EH (cell line): ENCODE results near the gene MBD5.

ENCODE experiments used
- DNase-seq: peaks from one replicate; pipeline ENCODE4 v3.0.0-alpha.2; 2015; ENCODE audit warnings: low read depth

Gene MBD5

DNA sequence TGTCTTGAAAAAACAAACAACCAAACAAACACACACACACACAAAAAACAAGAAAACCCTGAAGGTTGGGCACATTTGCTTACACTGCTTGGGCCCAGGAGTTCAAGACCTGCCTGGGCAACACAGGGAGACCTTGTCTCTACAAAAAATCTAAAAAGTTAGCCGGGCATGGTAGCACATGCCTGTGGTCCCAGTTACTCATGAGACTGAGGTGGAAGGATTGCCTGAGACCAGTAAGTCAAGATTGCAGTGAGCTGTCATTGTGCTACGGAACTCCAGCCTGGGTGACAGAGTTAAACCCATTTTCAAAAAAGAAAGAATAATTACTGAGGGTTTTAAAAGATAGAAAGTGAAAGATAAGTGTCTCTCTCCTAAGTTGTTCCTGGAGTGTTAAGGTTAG is 103.4 kb downstream of the MBD5 start:
- peak; percentile 23 for DNase-seq

GRCh38 chr2:148130581-148130980 is 109.7 kb downstream of the MBD5 start:
- peak; percentile 65 for DNase-seq

DNA sequence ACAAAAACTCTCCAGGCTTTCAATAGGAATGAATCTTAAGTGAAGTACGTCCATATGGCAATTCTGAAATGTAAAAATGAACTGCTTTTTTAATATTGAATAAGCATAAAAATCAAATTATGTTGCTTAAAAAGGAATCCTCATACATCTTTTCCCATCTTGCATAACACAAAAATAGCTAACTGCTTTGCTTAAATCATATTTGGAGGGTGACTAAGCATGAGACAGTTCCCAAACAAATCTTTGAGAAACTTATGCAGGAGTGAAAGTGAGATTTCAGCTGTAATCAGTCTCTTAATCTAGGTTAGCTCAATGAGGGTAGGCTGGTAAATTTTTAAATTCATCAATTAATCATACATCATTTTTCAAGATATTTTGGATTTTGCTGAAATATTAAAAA is 111.5 kb downstream of the MBD5 start:
- DNase-seq = peak; percentile 70

GRCh38 chr2:148135705-148136104 is 114.8 kb downstream of the MBD5 start:
- peak; percentile 5 for DNase-seq

DNA sequence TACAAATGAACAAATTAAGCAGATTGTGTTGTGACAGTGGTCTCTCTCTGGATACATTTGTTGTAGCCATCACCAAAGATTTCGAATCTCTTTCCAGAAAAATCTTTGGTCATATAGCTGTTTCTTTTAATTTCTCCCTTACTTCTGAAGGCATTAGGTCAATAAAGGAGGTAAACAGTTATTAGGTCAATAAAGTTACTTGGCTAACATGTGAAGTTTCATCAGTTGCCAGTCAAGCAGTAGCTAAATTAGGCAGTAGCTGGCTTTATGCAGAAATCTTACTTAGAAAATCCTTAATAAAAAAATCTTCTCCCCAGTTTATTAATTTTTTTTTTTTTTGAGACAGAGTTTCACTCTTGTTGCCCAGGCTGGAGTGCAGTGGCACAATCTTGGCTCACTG is 115.5 kb downstream of the MBD5 start:
- DNase-seq = no peak

GRCh38 chr2:148161909-148162435 is 141.1 kb downstream of the MBD5 start:
- DNase-seq = no peak

DNA sequence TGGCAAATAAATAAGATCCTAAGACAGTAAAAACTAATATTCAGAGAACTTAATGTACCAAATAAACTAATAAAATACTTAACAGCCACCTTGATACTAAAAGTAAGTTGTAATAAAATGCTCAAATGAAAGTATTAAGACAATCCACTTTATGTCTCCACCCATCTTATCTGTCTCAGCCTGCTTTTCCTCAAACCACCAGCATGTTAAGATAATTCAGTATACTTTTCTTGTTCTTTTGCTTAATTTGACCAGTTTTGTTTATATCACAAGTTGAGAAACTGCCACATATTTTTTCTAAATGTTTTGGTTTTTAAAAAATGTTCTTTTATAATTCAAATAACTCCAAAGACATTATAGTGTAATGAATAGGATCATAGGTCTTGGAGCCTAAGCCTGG is 142.0 kb downstream of the MBD5 start:
- no peak for DNase-seq

DNA sequence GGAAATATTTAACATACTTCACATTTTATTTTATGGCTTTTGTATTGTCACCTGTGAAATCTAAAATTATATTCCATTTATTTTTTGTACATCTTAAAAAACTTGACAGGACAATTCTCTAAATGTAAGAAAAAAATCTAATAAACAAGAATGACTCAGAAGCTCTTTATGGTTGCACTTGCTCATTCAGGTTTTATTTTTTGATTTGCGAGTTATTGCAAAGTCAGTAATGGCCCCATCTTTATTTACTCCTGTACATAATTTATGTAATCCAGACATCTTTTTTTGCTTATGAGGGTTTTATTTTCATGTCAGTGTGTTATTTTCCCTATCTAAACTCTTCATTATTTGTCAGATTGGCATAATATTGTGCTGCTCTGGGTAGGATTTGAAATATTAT is 145.1 kb downstream of the MBD5 start:
- no peak for DNase-seq

GRCh38 chr2:148167241-148167766 is 146.4 kb downstream of the MBD5 start:
- no peak for DNase-seq

DNA sequence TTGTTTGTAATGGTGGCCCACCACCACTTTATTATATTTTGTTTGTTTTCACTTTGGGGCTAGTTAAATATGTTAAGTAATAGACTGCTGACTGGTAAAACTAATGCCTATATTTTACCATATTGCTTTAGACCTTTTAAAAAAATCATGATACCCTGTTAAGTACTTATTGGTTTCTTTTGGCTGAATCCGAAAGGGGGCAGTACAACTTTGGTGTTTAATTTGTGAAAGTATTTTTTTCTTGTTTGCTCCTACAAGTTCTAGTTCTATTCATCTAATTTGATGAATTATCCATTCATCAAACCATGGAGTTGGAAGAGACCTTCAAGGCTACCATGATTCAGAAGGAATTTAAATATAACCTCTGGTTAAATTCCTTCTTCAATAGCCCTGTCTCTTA is 147.0 kb downstream of the MBD5 start:
- DNase-seq = no peak

DNA sequence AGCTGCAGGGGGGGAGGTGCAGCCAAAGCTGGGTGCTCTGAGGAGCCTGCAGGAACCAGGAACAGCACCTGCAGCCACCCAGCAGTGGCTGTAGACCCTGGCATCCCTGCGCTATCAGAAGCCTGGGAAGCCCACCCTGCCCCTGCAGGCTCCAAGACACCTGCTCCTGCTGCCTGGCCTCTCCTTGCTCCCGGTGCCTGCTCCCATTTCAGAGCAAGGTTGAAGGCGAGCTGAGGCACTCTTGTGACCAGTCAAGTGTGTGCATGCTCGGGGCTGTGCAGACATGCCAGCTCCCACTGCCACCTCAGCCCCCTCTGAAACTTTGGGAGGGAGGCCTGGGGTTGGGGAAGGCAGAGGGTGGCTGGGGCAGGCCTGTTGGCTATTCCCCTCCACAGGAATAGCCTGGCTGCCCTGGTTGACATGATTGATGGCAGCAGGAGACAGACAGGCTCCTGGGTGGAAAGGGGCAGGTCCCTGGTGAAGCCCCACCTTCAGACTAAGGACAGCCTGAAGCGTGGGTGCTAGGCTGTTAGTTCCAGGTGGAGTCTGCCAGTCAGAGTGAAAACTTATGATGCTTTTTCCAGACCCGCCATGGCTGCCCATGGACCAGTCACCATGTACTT is 151.4 kb downstream of the MBD5 start:
- no peak for DNase-seq

DNA sequence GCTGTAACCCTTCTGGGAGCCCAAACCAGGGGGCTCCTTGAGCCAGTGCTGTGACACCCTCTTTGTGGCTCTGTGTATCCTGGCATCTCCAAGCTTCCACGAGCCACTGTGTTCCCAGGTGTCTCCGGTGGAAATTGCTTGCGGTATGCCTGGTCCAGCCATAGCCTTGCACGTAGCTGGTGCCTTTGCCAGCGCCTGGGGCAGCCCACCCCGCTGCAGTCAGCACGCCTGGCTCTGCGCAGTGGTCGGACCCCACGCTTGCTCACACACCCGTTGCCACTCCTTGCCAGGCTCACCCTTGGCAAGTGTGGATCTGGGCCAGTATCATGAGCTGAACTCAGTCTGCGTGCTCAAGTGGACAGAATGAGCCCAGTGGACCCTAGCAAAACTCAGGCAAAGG is 152.3 kb downstream of the MBD5 start:
- DNase-seq = no peak

DNA sequence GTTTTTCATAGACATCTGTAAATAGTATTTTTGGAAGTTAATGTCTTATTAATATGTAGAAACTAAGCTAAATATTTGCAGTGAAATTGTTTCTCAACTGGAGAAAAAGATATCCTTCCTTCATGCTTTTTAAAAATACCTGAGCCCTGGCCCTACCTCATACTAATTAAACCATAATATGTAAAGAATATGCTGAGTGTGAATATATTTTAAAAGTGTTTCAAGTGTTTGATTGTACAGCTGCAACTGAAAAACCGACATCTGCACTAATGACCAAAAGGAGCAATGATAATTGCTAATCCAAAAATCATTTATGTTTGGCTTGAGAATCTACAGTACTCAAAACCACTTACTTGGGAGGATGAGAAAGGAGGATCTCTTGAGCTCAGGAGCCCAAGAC is 156.7 kb downstream of the MBD5 start:
- DNase-seq = no peak

GRCh38 chr2:148179724-148180123 is 158.8 kb downstream of the MBD5 start:
- DNase-seq = no peak

- no peak for DNase-seq
Observed at GRCh38 chr2:148184976-148185375, 164.1 kb downstream of the MBD5 start.

GRCh38 chr2:148194882-148195281 is 174.0 kb downstream of the MBD5 start:
- DNase-seq = no peak

DNA sequence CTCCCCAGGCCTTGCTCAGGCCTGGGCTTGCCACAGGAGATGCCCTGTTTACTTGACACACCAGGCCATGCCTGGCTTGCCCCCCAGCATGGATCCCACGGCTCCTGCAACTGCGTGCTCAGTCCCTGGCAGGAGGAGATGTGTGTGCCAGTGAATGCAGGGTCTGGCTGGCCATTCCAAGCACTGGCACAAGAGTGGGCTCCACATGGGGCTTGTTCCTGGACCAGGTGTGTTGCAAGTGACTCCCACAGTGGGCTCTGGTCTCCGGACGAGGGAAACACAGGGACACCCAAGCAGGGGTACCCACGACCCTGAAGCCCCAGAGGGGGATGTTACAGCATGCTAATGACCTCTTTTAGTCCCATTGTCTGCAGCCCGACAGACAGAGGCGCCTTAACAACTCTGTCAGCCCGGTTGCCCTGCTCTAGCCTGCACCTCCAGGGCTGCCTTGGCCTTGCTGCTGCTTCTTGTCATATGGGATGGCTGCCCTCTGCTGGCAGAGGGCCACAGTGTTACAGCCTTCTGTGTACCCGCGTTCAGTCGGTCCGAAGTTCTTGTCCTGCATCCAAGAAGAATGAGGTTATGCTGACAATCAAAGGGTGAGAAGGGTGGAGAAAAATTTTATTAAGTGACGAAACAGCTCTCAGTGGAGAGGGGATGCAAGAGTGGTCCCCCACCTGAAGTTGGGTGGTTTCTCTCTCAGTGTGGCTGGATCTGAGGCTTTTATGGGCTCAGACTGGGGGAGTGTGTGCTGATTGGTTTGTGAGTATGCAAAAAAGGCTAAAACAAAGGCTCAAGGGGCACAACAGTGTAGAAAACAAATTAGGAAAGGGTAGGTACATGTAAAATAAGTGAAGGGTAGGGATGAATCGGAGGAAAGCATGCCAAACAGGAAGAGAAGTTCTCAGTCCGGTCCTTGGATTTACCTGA is 180.4 kb downstream of the MBD5 start:
- DNase-seq = peak; percentile 63

DNA sequence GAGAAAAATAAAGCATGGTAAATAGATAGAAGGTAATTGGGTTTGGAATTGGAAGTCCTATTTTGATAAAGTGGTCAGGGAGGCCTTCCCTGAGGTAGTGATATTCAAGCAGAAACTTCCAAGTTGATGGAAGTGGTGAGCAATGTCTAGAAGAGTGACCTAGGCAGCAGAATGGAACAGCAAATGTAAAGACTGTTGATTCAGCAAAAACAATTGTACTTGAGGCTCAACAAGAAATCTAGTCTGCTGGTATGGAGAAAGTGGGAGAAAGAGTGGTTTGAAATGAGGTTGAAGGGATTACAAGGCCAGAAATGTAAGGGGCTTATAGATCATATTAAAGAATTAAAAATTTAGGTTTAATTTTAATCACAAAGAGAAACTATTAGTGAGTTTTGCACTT is 181.3 kb downstream of the MBD5 start:
- DNase-seq = no peak

GRCh38 chr2:148207111-148207510 is 186.2 kb downstream of the MBD5 start:
- no peak for DNase-seq

- peak; percentile 9 for DNase-seq
Observed at GRCh38 chr2:148209603-148210002, 188.7 kb downstream of the MBD5 start.

GRCh38 chr2:148218326-148219075 is 197.6 kb downstream of the MBD5 start:
- no peak for DNase-seq

DNA sequence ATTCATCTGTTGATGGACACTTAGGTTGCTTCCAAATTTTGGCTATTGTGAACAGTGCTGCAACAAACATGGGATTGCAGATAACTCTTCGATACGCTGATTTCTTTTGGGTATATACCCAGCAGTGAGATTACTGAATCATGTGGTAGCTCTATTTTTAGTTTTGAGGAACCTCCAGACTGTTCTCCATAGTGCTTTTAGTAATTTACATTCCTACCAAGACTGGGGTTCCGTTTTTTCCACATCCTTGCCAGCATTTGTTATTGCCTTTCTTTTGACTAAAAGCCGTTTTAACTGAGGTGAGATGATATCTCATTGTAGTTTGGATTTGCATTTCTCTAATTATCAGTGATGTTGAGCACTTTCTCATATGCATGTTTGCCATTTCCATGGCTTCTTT is 200.3 kb downstream of the MBD5 start:
- DNase-seq = no peak
